SW 1271 (cell line): ENCODE measurements around the gene UBE2A.

Source experiments
- DNase-seq, 2 experiments: peaks; one replicate each; lab custom pipeline; 2025; lab: John Stamatoyannopoulos, UW

Gene UBE2A

GRCh38 chrX:119574394-119575266, at the start of gene UBE2A:
TSS of gene UBE2A (plus strand) at chrX:119574563. CDS start at chrX:119574712, 149 bp downstream.
- DNase-seq: peak; percentile 20 to 61

DNA sequence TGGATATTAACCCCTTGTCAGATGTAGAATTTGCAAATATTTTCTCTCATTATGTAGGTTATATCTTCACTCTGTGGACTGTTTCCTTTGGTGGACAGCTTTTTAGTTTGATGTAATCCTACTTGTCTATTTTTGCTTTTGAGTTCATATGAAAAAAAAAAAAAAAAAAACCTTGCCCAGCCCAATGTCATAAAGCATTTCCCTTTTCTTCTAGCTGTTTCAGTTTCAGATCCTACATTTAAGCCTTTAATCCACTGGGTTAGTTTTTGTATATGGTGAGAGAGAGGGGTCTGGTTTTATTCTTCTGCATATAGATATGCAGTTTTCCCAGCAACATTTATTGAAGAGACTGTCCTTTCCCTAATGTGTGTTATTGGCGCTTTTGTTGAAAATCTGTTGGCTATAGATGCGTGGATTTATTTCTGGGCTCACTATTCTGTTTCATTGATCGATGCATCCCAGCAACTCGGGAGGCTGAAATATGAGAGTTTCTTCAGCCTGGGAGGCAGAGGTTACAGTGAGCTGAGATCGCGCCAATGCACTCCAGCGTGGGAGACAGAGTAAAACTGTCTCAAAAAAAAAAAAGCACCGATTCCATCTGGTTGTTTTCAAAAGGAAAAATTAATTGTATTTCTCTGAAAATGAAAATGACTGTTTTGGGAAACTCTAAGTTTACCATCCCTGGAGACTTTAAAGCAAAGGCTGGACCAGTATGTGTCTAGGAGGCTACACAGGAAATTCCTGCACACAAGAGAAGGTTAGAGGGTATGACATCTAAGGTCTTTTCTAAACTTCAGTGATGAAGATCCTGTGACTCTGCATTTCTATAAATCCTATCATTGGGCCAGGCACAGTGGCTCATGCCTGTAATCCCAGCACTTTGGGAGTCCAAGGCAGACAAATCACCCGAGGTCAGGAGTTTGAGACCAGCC, 44.8 kb upstream of the UBE2A start:
- no peak for DNase-seq

GRCh38 chrX:119537487-119537886, 36.9 kb upstream of the UBE2A start:
- DNase-seq: no peak

DNA sequence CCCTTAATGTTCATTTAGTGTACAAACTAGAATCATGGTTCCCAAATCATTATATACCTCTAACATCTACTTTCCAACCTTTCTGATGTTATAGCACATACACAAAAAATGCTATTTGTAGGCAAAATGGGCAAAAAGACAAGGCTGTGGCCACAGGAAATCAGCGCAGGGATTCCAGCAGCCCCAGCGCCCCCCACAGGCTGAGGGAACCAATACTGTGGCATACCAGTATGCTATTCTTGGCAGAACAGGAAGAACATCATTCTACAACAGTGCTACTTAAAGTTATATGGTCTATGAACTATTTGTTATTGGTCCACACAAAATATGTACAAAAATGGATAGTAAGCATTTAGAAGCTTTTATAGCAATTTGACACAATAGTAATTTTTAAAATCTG, 34.5 kb upstream of the UBE2A start:
- no peak for DNase-seq

DNA sequence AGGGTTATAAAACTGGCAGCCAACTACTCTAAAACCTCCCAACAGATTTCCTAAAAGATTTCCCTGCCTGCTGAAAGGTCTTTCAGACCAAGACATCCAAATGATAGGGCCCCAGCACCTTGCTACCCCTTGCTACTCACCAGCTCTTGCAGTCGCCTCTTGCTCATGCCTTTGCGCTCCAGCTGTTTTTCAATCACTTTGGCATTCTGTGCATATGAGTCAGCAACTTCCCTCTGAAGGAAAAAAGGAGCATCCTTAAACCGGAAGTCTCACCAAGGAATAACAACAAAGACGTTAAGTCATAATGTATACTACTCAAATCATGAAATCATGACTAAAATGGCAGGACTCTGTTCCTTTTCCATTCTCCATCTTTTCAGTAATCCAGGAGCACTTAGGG, 33.2 kb upstream of the UBE2A start:
- peak in 1 of 2 experiments; percentile 57 for DNase-seq

DNA sequence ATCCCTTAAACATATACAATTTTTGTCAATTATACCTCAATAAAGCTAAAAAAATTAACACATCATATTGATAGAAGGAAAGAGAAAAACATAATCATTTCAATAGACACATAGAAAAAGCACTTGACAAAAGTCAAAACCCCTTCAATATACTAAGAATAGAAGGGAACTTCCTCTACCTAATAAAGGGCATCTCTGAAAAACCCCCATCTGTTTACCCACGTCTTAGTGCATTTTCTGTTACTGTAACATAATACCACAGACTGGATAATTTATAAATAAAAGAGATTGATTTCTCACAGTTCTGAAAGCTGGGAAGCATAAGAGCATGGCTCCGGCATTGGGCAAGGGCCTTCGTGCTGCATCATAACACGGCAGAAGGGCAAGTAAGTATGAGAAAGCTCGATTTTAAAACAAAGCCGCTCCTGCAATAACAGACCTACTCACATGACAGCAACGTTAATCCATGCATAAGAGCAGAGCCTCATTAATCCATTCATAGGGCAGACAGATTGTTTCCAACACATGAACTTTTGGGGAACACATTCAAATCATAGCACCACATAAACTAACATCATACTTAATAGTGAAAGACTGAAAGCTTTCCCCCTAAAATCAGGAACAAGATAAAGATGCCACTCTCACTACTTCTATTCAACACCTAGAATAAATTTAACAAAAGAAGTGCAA, 24.9 kb upstream of the UBE2A start:
- no peak for DNase-seq

DNA sequence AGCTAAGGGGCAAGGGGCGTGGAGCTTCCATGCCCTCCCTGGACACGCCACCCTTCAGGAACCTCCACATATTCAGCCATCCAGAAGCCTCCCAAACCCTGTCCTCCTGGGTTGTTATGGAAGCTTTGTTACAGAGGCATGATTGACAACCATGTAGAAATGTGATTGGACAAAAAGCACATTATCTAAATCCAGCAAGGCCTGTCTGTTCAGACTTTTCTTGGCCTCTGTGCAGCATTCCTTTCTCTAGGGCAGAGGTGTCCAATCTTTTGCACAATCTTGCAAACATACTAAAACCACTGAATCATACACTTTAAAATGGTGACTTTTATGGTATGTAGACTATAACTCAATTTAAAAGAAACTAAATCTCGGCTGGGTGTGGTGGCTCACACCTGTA, 21.9 kb upstream of the UBE2A start:
- no peak for DNase-seq

DNA sequence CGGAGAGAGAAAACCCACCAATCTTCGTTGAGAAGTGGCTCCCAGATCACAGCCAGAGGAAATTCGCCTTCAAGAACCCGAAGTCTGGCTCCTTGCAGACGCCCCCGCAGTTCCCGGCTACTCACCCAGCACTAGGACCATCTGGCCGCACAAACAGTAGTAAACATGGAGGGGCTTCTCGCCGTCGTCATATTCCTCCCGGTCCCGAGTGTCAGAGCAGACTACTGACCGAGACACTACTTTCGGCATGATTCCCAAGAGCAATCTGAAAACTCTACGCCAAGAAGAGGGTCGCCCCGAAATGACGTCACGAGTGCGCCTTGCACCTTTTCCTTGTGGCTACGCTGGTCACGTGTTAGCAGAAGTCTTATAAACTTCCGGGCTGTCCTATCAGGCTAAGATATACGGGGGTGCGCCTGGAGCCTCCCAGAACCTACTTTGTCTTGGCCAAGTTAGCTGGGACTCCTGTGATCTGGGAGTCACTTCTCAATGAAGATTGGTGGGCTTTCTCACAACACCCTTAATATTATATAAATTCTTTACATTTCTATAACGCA, 9.2 kb upstream of the UBE2A start, which contains the start of gene STEEP1:
TSS of gene STEEP1 (minus strand) at position 303 of the 557 bp plus-strand sequence. CDS start at position 249, 54 bp downstream.
- peak; percentile 61 to 74 for DNase-seq

DNA sequence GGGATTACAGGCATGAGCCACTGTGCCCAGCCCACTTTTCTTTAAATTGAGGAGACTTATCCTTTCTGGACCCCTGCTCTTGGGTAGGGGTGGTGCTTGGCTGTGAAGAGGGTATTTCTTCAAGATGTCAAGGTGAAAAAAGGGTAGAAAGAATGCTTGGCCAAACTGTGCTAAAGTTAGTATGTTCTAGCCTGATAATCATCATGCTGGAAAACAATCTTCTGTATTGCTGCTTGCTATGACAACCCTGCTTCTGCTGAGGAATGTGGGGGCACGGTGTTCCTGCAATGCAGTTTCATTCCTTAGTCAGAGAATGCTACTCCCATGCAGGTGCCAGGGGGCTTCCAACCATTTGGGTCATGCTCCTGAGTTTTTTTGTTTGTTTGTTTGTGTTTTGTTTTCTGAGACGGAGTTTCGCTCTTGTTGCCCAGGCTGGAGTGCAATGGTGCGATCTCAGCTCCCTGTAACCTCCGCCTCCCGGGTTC, 4.0 kb upstream of the UBE2A start:
- DNase-seq: no peak

DNA sequence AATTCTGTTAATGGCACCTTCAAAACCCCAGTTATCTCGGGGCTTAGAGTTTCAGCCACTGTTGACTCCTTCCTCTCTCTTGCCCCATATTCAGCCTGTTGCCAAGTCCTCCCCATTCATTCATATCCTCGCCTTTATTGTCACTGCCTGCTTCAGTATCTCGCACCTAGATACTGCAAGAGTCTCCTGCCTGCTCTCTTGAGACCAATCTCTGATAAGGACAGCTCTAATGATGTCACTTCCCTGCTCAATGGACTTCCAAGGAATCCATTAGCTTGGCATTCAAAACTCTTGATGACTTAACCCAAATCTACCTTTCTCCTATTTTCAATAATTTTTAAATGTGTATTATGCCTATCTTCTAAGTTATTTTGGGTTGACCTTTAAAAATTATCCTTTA, 1.1 kb upstream of the UBE2A start:
- DNase-seq: no peak

- DNase-seq: peak in 1 of 2 experiments; percentile 15
Observed at GRCh38 chrX:119573840-119574393, 446 bp upstream of the UBE2A start.

GRCh38 chrX:119579414-119579813, 5.1 kb downstream of the UBE2A start:
- DNase-seq: no peak

DNA sequence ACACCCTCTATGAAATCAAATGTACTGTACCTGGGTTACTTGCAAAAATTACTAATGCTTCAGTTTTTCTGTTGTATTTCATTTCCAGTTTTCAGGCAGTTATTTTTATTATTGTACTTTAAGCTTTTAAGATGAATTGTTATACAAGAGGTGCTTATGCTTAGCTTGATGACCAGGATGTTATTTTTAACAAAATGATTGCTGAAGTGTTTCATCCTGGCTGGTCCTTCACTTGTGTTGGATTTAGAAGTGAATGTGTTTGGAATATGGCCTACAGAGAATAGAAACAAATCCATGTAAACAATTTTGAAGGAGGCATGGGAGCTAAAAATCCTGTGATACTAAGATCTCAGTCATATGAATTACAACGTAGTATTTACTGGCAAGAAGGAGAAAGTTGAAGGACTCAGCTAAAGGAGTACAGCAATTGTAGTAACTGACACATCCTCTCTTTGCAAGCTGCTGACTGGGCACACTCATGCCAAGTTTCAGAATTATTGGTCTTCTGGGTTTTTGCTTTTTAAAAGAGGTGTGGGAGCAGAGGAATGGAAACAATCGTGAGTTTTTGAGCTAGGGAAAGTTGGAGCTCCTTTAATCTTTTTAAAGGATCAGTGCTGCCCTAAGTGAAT, 9.2 kb downstream of the UBE2A start:
- no peak for DNase-seq

- DNase-seq: no peak
Observed at GRCh38 chrX:119589810-119590209, 15.4 kb downstream of the UBE2A start.

DNA sequence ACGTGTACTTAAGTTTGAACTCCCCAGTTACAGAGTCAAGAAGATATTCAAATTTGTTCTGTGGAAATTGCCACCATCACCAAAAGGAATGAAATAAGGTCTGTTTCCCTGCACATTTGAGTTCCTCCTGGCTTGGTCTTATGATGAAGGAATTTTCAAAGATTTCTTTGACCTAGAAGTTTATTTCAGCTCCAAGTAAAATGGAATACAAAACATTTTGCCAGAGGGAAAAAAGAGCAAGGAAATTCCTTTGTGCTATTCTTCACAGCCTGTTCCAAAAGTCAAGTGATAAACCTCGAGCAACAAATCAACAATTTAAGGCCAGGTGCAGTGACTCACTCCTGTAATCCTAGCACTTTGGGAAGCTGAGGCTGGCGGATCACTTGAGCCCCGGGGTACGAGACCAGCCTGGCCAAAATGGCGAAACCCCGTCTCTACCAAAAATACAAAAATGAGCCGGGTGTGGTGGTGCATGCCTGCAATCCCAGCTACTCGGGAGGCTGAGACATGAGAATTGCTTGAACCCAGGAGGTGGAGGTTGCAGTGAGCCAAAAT, 28.4 kb downstream of the UBE2A start:
- DNase-seq: no peak

DNA sequence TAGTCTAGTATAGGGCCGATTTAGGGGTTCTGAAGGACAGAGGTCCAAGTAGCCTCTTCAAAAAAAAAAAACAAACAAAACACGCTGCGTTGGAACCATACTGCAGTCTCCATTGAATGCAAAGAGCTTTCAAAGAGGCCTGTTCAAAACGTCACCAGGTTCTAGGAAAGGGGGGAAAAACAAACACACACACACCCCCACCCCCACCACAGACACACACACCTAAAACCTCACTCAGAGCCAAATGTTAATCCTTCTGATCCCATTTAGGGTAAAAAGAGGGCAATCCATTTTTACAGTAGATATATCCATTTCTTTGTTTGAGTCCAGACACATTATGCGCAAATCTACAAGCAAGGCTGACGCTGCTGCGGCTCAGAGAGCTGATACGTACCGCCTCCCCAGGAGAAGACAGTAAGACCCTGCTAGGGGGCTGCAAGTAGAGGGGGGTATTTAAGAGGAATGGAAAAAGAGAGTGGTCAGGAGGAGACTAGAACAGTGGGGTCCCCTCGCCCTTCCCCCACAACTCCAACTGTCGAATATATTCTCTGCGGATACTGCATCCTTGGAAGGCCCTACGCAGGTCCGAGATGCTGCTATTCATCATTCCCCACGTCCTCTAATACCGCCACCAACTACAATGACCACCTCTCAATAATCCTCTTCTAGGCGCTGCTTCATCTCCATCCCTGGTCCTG, 30.6 kb downstream of the UBE2A start:
- DNase-seq: no peak

GRCh38 chrX:119605464-119606279, 31.3 kb downstream of the UBE2A start:
- peak in 1 of 2 experiments; percentile 0 for DNase-seq

GRCh38 chrX:119606280-119607017, 32.1 kb downstream of the UBE2A start, which contains the start of gene NKRF:
TSS of gene NKRF (minus strand) at chrX:119606424.
- DNase-seq: peak; percentile 25 to 72
